ENCODE results near the gene PTPRE. TPM values are rescaled to one million over a fixed set of nuclear protein-coding genes. Genes with fewer than 3 reads are reported as not detected.

The PTPRE gene
- total and polyA plus RNA-seq, 8 donors: 1.0 to 7.1 (median 2.1) TPM

GRCh38 chr10:127905848-127906261 lies 1.0 kb upstream of the PTPRE start:
- ATAC-seq (no peak), DNase-seq (no peak), FAIRE-seq (no peak)
- no peaks in the 10 kb centered on the region for H3K36me3 ChIP-seq
- no peaks in the 10 kb centered on the region for H3K9me3 ChIP-seq
- 77 to 87% methylated on average over 10 of the region's 10 CpGs for WGBS, 2 donors
- H3K4me3 ChIP-seq: no peak overlapping the region
- intact Hi-C loops (cut with DNase I): loop anchor here in 1 of 3 donors (5.0 kb wide), 1 partner anchor 106 kb away; no protein-coding TSS in a partner anchor
- TF ChIP-seq, protein P1, sequence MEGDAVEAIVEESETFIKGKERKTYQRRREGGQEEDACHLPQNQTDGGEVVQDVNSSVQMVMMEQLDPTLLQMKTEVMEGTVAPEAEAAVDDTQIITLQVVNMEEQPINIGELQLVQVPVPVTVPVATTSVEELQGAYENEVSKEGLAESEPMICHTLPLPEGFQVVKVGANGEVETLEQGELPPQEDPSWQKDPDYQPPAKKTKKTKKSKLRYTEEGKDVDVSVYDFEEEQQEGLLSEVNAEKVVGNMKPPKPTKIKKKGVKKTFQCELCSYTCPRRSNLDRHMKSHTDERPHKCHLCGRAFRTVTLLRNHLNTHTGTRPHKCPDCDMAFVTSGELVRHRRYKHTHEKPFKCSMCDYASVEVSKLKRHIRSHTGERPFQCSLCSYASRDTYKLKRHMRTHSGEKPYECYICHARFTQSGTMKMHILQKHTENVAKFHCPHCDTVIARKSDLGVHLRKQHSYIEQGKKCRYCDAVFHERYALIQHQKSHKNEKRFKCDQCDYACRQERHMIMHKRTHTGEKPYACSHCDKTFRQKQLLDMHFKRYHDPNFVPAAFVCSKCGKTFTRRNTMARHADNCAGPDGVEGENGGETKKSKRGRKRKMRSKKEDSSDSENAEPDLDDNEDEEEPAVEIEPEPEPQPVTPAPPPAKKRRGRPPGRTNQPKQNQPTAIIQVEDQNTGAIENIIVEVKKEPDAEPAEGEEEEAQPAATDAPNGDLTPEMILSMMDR (IDR thresholded peaks at IDR 0.05): no peak
- H3K4me1 ChIP-seq: peaks cover 0 to 6% (median 3%) of the 10 kb centered on the region in 3 donors
- peaks cover 0 to 9% (median 0%) of the 10 kb centered on the region in 4 donors for H3K27me3 ChIP-seq
- H3K27ac ChIP-seq: no peak overlapping the region

DNA sequence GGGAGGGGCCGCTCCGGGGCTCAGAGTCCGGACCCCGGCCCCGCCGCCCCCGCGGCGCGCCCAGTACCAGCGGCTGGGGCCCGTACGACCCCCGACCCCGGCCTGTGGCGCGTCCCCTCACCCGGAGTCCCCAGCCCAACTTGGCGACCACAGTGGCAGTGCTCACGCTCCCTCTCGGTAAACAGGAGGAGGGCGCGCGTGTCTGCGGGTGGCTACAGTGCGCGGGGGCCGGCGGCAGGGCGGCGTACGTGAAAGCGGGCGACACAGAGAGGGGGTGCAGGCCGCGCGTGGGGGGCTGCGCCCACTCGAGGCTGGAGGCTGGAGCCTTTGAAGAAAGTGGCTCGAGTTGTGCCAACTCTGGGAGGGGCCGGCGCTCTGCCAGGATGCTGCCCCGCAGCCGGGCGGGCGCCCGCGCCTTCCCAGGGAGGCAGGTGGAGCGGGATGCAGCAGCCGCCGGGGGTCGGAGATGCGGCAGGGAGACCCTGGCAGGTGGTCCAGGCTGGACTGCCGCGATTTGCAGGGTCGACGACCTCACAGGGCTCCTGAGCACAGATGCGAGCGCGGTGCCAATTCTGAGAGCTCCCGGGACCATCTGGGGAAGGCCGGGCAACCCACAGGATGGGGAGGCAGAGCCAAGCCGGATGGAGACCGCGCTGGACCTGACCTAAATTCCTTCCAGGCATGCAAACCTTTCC lies 655 bp downstream of the PTPRE start:
- intact Hi-C loops (cut with DNase I): loop anchor here in 1 of 3 donors (5.0 kb wide), 1 partner anchor 105 kb away; no protein-coding TSS in a partner anchor
- DNase-seq: peak in 3 of 6 donors; percentile 21 to 74 (median 26)
- peak; percentile 18 to 22 (median 20) for ATAC-seq
- no peaks in the 10 kb centered on the region for H3K9me3 ChIP-seq
- H3K4me3 ChIP-seq: peak overlapping the region; percentile 24 to 64 (median 40)
- TF ChIP-seq, protein P1 (IDR thresholded peaks at IDR 0.05): no peak
- peaks cover 0 to 6% (median 3%) of the 10 kb centered on the region in 3 donors for H3K4me1 ChIP-seq
- peak overlapping the region in 2 of 4 donors; percentile 33 to 60 for H3K27ac ChIP-seq
- WGBS, 2 donors: 5 to 6% methylated on average over 62 to 65 of the region's 65 CpGs
- H3K27me3 ChIP-seq: peaks cover 0 to 9% (median 0%) of the 10 kb centered on the region in 4 donors
- H3K36me3 ChIP-seq: no peaks in the 10 kb centered on the region
- FAIRE-seq: no peak

GRCh38 chr10:127908106-127908958 lies 1.4 kb downstream of the PTPRE start:
- DNase-seq: peak in 2 of 6 donors; percentile 13 to 20
- no peaks in the 10 kb centered on the region for H3K9me3 ChIP-seq
- H3K36me3 ChIP-seq: no peaks in the 10 kb centered on the region
- peak in 2 of 4 donors; percentile 10 to 30 for ATAC-seq
- 50 to 55% methylated on average over 13 of the region's 13 CpGs for WGBS, 2 donors
- peaks cover 0 to 9% (median 0%) of the 10 kb centered on the region in 4 donors for H3K27me3 ChIP-seq
- peak overlapping the region in 2 of 4 donors; percentile 33 to 60 for H3K27ac ChIP-seq
- H3K4me3 ChIP-seq: peak overlapping the region in 1 of 4 donors; percentile 64
- H3K4me1 ChIP-seq: peaks cover 0 to 6% (median 3%) of the 10 kb centered on the region in 3 donors
- FAIRE-seq: no peak
- intact Hi-C loops (cut with DNase I): loop anchor here in 1 of 3 donors (5.0 kb wide), 1 partner anchor 104 kb away; no protein-coding TSS in a partner anchor
- TF ChIP-seq, protein P1 (IDR thresholded peaks at IDR 0.05): no peak

DNA sequence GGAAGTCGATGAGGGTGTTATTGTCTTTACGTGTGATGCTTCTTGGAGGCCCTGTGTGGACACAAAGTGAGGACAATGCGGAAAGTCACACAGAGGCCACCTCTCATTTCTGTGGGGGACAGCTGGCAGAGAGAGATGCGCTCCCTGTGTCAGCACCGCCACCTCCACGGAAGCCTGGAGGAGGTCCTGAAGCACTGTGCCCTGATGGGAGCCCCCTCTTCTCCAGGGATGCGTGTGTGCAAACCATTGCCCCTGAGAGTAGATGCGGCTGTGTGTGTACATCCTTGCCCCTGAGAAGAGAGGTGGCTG lies 2.0 kb downstream of the PTPRE start:
- TF ChIP-seq, protein P1 (IDR thresholded peaks at IDR 0.05): no peak
- intact Hi-C loops (cut with DNase I): loop anchor here in 1 of 3 donors (5.0 kb wide), 1 partner anchor 103 kb away; no protein-coding TSS in a partner anchor
- H3K4me3 ChIP-seq: no peak overlapping the region

More for the DNA sequence above, 2.0 kb downstream of the PTPRE start:
- Histone ChIP-seq H3K36me3 (no peaks in the 10 kb centered on the region), H3K27me3 (peaks cover 0 to 9% (median 0%) of the 10 kb centered on the region in 4 donors), H3K27ac (no peak overlapping the region), H3K9me3 (no peaks in the 10 kb centered on the region), H3K4me1 (peaks cover 0 to 6% (median 3%) of the 10 kb centered on the region in 3 donors)
- 79 to 80% methylated on average over 8 of the region's 8 CpGs for WGBS, 2 donors
- ATAC-seq: no peak
- DNase-seq: no peak
- no peak for FAIRE-seq

Measured in pancreas (tissue), 10 donors.